HepG2 (cell line): Measurements from ENCODE around the gene TUBB3. TPM values are rescaled to one million over a fixed set of nuclear protein-coding genes. Genes with fewer than 3 reads are reported as not detected.
A peak's percentile ranks its signal among the peaks of the same experiment; 100 is the strongest.

ENCODE experiments used
- CBFB ChIP-seq: sonication (generic); formaldehyde crosslinking; IDR thresholded peaks from 2 replicates; pipeline ENCODE4 v1.4.0; 2020; ENCODE audit warnings: missing genetic modification reagents
- CENPBD1 ChIP-seq: sonication (generic); formaldehyde crosslinking; IDR thresholded peaks from 2 replicates; pipeline ENCODE4 v1.8.0; 2022; ENCODE audit warnings: missing genetic modification reagents, low read depth, mild to moderate bottlenecking, borderline replicate concordance
- DRAP1 ChIP-seq: IDR thresholded peaks from 2 replicates; pipeline ENCODE4 v1.6.1; 2016; ENCODE audit warnings: missing genetic modification reagents, missing compliant biosample characterization
- IKZF1 ChIP-seq: fragments of 450-650 bp; IDR thresholded peaks from 2 replicates; pipeline ENCODE4 v1.7.1; 2016
- KLF16 ChIP-seq, 2 experiments: sonication (generic) in 1 of 2; formaldehyde crosslinking in 1 of 2; IDR thresholded peaks; 2 replicates each; pipeline versions ENCODE4 v1.6.1 to v1.8.0; 2016 to 2023; ENCODE audit warnings: missing genetic modification reagents in 2 of 2, missing compliant biosample characterization in 1 of 2
- NCOR1 ChIP-seq: fragments of 200-600 bp; sonication (generic); IDR thresholded peaks from 2 replicates; pipeline ENCODE4 v1.7.0; 2017; ENCODE audit warnings: antibody characterized with exemption, low read length, borderline replicate concordance
- PHF20 ChIP-seq: sonication (generic); formaldehyde crosslinking; IDR thresholded peaks from 2 replicates; pipeline ENCODE4 v1.5.0; 2020; ENCODE audit warnings: mild to moderate bottlenecking, missing genetic modification reagents
- PRMT3 ChIP-seq: sonication (generic); formaldehyde crosslinking; IDR thresholded peaks from 2 replicates; pipeline ENCODE4 v1.8.1; 2022; ENCODE audit warnings: low read depth, mild to moderate bottlenecking, moderate library complexity, missing genetic modification reagents, borderline replicate concordance
- RCOR2 ChIP-seq: IDR thresholded peaks from 2 replicates; pipeline ENCODE4 v1.6.1; 2016; ENCODE audit warnings: missing biosample characterization, missing genetic modification reagents
- SATB2 ChIP-seq: sonication (generic); formaldehyde crosslinking; IDR thresholded peaks from 2 replicates; pipeline ENCODE4 v1.5.0; 2020; ENCODE audit warnings: missing genetic modification reagents
- SIX1 ChIP-seq: sonication (generic); formaldehyde crosslinking; IDR thresholded peaks from 2 replicates; pipeline ENCODE4 v1.4.0; 2020; ENCODE audit warnings: missing genetic modification reagents, borderline replicate concordance
- TBX2 ChIP-seq: sonication (generic); formaldehyde crosslinking; IDR thresholded peaks from 2 replicates; pipeline ENCODE4 v1.5.0; 2020; ENCODE audit warnings: missing genetic modification reagents, mild to moderate bottlenecking, borderline replicate concordance
- THRA ChIP-seq: sonication (generic); formaldehyde crosslinking; IDR thresholded peaks from 2 replicates; pipeline ENCODE4 v1.4.0; 2020; ENCODE audit warnings: missing genetic modification reagents, borderline replicate concordance
- TRAFD1 ChIP-seq: sonication (generic); formaldehyde crosslinking; IDR thresholded peaks from 2 replicates; pipeline ENCODE4 v1.5.1; 2020; ENCODE audit warnings: missing genetic modification reagents, mild to moderate bottlenecking, borderline replicate concordance
- XRCC5 ChIP-seq: fragments of 200-400 bp; formaldehyde crosslinking; optimal IDR thresholded peaks from 2 replicates; pipeline ENCODE3; 2017; ENCODE audit warnings: mild to moderate bottlenecking, low read length
- ZNF460 ChIP-seq: sonication (generic); formaldehyde crosslinking; IDR thresholded peaks from 2 replicates; pipeline ENCODE4 v1.5.1; 2020; ENCODE audit warnings: missing genetic modification reagents, mild to moderate bottlenecking, borderline replicate concordance
- ZNF7 ChIP-seq: IDR thresholded peaks from 2 replicates; pipeline ENCODE4 v1.6.1; 2016; ENCODE audit warnings: missing biosample characterization, missing genetic modification reagents
- ZSCAN9 ChIP-seq: IDR thresholded peaks from 2 replicates; pipeline ENCODE4 v1.6.1; 2016; ENCODE audit warnings: borderline replicate concordance
- ZXDC ChIP-seq: sonication (generic); formaldehyde crosslinking; IDR thresholded peaks from 2 replicates; pipeline ENCODE4 v1.5.0; 2020; ENCODE audit warnings: mild to moderate bottlenecking, missing genetic modification reagents
- polyA plus RNA-seq, 8 experiments: library from polyadenylated mRNA; depleted of rRNA in 3 of 8; stranded (reverse) in 7 of 8; unstranded in 1 of 8; fragments of >200 nt; fragmentation: Illumina TruSeq in 4 of 8; extraction: Trizol in 4 of 8; gene quantifications; 2 replicates each; pipeline versions ENCODE4 v1.2.1 to v1.2.3, GENCODE V29; 2011 to 2016; ENCODE audit warnings: low read depth in 4 of 8, missing spikeins in 1 of 8, mixed read lengths in 1 of 8; ENCODE audit not compliant: insufficient read depth in 1 of 8
- total RNA-seq, 5 experiments: library from RNA; depleted of rRNA; stranded (reverse); fragments of >200 nt; fragmentation: Illumina TruSeq; extraction: Trizol; gene quantifications; 2 replicates each; pipeline ENCODE4 v1.2.3, GENCODE V29; 2016; ENCODE audit warnings: low read depth in 1 of 5
- TF ChIP-seq, protein P1 (sequence below): sonication (generic); formaldehyde crosslinking; IDR thresholded peaks from 2 replicates; pipeline ENCODE4 v1.8.1; 2023; ENCODE audit warnings: mild to moderate bottlenecking, inconsistent platforms, moderate library complexity, missing genetic modification reagents, borderline replicate concordance

TUBB3 gene
- total and polyA plus RNA-seq, 2 of the 13 experiments (the other 11 are each of a cell fraction or from before 2014, with no cell fraction given) = 110 to 185 TPM

DNA sequence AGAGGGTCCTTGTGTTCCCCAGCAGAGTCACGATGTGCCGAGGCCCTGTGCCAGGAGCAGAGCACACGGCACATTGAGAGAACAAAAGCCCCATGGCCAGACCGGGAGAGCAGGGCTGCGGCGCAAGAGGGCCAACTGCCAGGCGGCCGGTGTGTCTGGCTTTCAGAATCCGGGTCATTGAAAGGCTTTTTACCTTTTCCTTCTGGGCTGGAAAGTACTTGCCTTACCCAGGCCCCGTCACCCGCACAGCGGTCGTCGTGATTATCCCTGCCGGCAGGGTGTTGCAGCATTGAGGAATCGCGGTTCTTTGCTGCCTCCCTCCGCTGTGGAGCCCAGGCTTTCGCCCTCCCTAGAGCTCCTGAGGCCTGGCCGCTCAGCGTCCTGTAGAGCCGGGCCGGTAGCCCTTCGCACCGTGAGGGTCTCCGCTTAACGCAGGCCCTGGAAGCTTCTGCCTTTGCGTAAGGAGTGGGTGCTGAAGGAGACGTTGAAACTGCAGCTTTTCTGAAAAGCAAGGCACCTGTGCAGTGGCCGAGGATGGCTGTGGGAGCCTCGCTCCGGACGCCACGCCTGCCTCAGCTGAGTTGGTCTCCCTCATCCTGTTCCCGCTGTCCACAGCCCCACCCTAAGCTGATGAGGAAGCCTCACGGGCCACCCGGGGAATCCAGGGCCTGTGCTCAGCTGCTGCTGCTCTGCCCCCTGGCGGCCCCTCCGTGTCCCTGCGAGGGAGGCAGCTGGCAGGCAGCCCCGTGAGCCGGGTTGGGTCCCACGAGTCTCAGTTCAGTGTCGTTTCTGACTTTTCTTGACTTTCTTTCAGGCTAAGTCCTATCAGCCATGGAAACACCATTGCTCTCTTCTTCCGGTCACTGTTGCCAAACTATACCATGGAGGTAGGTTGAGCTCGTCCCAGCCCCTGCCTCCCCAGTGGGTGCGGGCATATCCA, 13.1 kb upstream of the TUBB3 start (continued):
- TF ChIP-seq, protein P1, sequence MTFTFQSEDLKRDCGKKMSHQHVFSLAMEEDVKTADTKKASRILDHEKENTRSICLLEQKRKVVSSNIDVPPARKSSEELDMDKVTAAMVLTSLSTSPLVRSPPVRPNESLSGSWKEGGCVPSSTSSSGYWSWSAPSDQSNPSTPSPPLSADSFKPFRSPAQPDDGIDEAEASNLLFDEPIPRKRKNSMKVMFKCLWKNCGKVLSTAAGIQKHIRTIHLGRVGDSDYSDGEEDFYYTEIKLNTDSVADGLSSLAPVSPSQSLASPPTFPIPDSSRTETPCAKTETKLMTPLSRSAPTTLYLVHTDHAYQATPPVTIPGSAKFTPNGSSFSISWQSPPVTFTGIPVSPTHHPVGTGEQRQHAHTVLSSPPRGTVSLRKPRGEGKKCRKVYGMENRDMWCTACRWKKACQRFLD (CRISPR knock-in tag) = peak; percentile 65; the same call in 1 of the 2 replicates
- TF ChIP-seq ZNF460 (no peak), XRCC5 (peak; percentile 95), NCOR1 (no peak), TBX2 (CRISPR knock-in tag) (peak; percentile 39; the same call in 1 of the 2 replicates), ZSCAN9 (CRISPR knock-in tag) (no peak), KLF16 (CRISPR knock-in tag; IDR thresholded peaks at IDR 0.05) (0 out of 4 replicates have a peak, but pooled peaks of 1 of the 2 experiments have one; percentile 31), DRAP1 (CRISPR knock-in tag) (0 out of 2 replicates have a peak, but pooled peaks have one; percentile 17), SATB2 (CRISPR knock-in tag) (no peak), CBFB (no peak), ZNF7 (CRISPR knock-in tag) (peak; percentile 3; the same call in 1 of the 2 replicates), IKZF1 (no peak), THRA (CRISPR knock-in tag) (0 out of 2 replicates have a peak, but pooled peaks have one; percentile 26), ZXDC (CRISPR knock-in tag) (no peak), PRMT3 (no peak), RCOR2 (no peak), TRAFD1 (CRISPR knock-in tag) (peak; percentile 50; the same call in 1 of the 2 replicates), SIX1 (CRISPR knock-in tag) (no peak), PHF20 (no peak), CENPBD1 (CRISPR knock-in tag) (no peak)
